ENCODE measurements around the gene GRM5.

Gene GRM5

DNA sequence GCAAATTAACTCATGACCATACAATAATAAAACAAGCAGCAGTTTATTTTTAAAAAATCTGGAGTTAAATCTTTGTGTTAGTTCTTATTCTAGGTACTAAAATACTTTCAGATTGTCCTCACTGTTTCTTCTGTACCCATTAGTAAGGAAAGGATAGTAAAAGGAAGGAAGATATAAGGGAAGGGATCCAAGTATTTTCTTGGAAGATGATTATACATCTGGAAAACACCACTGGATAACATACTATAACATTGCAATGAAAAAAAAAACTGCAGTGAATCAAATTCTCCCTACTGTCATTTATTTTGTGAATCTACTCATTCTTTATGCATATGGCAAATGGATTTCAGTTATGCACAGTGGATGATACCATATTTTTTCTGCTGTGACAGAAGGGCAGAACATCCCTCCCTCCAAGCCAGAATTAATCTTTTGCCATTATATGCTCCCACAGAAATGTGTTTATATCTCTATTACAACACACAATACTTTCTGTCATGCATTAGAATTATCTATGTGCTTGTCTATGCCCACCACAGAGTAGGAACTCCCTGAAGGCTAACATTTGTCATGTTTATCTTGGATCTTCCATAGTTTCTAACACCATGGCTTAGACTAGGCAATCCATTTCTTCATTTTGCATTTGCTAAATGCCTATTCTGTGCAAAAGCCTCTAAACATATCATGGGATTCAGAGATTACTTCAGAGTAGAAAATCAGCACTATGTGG lies 446.0 kb downstream of the GRM5 start:
- DNase-seq (ENCODE audit: low spot score): no peak

DNA sequence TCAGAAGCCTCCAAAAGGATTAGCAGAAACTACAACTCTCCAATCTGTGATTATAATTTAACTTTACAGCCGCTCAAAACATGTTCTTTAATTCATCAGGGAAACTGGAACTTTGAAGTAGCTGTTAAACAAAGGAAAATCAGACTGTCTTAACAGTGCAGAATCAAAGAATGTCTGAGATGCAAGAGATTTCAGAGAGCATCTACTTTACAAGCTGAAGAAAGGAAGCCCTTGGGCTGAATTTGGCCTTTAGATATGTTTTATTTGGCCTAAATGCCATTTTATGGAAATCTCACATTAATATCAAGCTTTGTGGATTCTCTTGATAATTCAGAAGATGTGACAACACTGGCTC lies 446.7 kb downstream of the GRM5 start:
- DNase-seq (ENCODE audit: low spot score): no peak

- no peak for DNase-seq (ENCODE audit: low spot score)
These were observed 447.3 kb downstream of the GRM5 start for GRCh38 chr11:88618327-88619070.

GRCh38 chr11:88617226-88617625 lies 448.6 kb downstream of the GRM5 start:
- no peak for DNase-seq (ENCODE audit: low spot score)

GRCh38 chr11:88604260-88604659 lies 461.5 kb downstream of the GRM5 start:
- DNase-seq (ENCODE audit: low spot score): no peak

- no peak for DNase-seq (ENCODE audit: low spot score)
These were observed 462.5 kb downstream of the GRM5 start for GRCh38 chr11:88603091-88603867.

GRCh38 chr11:88597387-88597786 lies 468.4 kb downstream of the GRM5 start:
- DNase-seq (ENCODE audit: low spot score): no peak

GRCh38 chr11:88596786-88597185 lies 469.0 kb downstream of the GRM5 start:
- DNase-seq (ENCODE audit: low spot score): no peak

DNA sequence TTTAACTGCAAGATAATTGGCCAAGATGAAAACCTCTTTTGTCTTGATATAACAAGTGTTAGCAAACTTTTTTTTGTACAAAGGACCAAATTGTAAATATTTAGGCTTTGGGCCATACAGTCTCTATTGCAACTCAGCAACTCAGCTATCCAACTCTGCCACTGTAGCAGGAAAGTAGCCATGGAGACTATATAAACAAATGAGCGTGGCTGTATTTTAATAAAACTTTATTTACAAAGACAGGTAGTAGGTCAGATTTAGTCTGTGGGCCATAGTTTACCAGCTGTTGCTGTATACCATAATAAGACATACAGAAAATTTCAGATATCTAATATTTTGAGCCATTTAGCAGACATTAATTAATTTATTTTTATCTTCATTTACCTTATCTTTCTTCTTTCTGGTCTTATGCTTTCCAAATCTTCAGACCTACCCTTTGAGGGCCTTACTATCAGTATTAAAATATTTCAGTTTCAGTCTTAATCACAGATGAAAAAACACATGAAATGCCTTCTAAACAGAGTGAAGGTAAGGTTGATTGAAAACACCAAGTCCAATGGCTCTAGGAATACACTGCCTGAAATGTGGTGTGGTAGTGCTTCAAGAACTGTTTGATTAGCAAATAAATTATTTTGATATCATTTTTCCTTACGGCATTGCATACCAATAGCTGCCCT lies 471.4 kb downstream of the GRM5 start:
- no peak for DNase-seq (ENCODE audit: low spot score)

- no peak for DNase-seq (ENCODE audit: low spot score)
These were observed 475.4 kb downstream of the GRM5 start for GRCh38 chr11:88590361-88590760.

- DNase-seq (ENCODE audit: low spot score): no peak
These were observed 482.5 kb downstream of the GRM5 start for GRCh38 chr11:88583251-88583650.

DNA sequence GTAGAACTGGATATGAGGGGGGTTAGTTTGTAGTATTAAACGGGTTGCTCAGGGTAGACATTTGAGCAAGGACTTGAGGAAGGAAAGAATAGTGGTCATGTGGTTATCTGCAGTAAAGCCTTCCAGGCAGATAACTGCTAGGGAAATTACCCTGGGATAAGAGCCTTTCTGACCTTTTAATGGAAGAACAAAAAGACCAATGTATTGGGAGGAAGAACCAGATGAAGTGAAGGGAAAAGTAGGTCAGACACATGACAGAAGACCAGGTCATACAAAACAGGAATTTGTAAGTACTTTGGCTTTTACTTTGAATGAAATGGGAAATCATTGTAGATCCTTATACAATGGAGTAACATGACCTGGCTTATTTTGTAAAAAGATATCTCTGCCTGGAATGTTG lies 486.3 kb downstream of the GRM5 start:
- no peak for DNase-seq (ENCODE audit: low spot score)

GRCh38 chr11:88576741-88577140 lies 489.0 kb downstream of the GRM5 start:
- no peak for DNase-seq (ENCODE audit: low spot score)

DNA sequence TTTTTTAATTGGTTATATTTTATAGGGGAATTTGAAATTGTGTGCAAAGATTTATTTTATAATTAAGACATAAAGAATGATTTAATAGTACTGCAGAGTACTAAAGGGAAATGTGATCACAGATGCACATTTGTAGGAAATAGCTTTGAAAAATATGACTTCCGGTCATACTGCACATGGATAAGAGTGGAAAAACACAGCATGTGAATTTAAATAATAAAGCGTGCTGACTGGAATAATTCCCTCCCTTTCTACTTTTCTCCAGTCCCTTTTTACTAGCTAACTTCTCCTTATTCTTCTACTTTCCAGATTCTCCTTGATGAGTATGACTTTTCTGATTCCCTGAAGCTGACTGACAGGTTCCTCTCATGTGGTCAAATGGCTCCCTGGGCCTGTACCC lies 489.9 kb downstream of the GRM5 start:
- DNase-seq (ENCODE audit: low spot score): no peak

DNA sequence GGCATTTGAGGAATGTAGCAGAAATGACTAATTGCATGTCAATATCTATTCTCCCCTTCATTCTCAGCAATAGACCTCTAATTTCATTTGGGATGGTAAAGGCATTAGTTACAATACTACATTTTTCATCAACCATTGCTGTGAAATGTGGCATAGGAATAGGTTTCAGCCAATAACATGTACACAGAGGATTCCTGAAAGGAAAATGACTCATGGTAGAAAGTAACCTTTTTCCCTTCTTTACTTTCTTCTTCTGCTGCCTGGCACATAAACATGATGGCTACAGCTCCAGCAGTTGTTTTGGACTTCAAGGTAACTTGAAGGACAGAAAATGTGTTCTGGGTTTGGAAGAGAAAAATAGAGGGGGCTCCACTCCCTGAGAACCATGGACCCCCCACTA lies 496.4 kb downstream of the GRM5 start:
- DNase-seq (ENCODE audit: low spot score): no peak

GRCh38 chr11:88555829-88556202 lies 510.0 kb downstream of the GRM5 start:
- DNase-seq (ENCODE audit: low spot score): no peak

GRCh38 chr11:88555018-88555828 lies 510.6 kb downstream of the GRM5 start:
- no peak for DNase-seq (ENCODE audit: low spot score)

GRCh38 chr11:88553204-88553603 lies 512.6 kb downstream of the GRM5 start:
- no peak for DNase-seq (ENCODE audit: low spot score)

- DNase-seq (ENCODE audit: low spot score): peak; percentile 84
These were observed 513.3 kb downstream of the GRM5 start for GRCh38 chr11:88552379-88553062.

DNA sequence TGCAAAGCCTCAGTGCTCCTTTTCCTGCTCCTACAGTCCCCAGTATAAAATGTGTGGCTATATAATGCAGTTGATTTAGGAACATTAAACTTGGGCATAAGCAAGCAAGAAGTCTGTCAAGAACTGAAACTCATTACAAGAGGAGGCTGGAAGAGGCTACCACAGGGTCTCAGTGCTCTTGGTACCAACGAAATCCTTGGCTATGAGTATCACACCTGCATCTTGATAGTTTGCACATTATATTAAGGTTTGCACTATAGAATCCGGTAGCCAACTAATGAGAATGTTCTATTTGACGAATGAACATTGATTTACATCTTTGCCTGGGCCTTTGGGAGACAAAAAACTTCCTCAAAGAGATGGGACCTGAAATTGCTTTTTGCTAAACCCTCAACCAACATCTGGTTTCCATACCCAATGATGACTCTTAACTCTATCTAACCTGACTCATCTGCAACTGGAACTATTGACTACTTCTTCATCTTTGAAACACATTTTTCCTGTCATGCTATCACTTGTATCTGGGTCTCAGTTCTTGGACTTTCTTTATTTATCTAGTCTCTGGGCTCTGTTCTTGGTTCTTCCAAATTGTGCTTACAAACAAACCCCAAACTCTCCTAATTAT lies 521.0 kb downstream of the GRM5 start:
- DNase-seq (ENCODE audit: low spot score): no peak
